Right lobe of liver (tissue), 4 donors: ENCODE measurements around the gene DDX1.

Experiments
- CTCF ChIP-seq, 4 donors: fragments of 200-600 bp in 3 of 4; fragments of 450-650 bp in 1 of 4; IDR thresholded peaks; one replicate each; pipeline versions ENCODE4 v1.5.1 to v1.8.0; 2016 to 2022; ENCODE audit warnings: antibody characterized with exemption in 4 of 4, mild to moderate bottlenecking in 2 of 4
- POLR2A ChIP-seq: fragments of 450-650 bp; IDR thresholded peaks from one replicate; pipeline ENCODE4 v1.6.1; 2017; ENCODE audit warnings: antibody characterized with exemption, mild to moderate bottlenecking
- donor health status: DM: no; HTN: no; CAD: no.
- donor health status: DM: no; HTN: no; CAD: no.
- donor health status: DM: no; HTN: yes; CAD: no.

- TF ChIP-seq CTCF (IDR thresholded peaks at IDR 0.05) (no peak), POLR2A (no peak)
These were observed 87.8 kb downstream of the DDX1 start for GRCh38 chr2:15679386-15679924.
